HCT116 (cell line): Measurements from ENCODE around the gene AFDN.

Experiments used
- ATF3 ChIP-seq: IDR thresholded peaks from 2 replicates; pipeline ENCODE4 v1.6.1; 2012
- CTCF ChIP-seq, 3 experiments: fragments of 200-600 bp in 1 of 3; sonication (generic) in 1 of 3; IDR thresholded peaks in 2 of 3; conservative IDR thresholded peaks in 1 of 3; 2 replicates each; pipeline ENCODE4 v1.5.1; 2012 to 2017; ENCODE audit warnings: low read depth in 2 of 3, low read length in 2 of 3, antibody characterized with exemption in 1 of 3, borderline replicate concordance in 1 of 3, control low read depth in 1 of 3, mild to moderate bottlenecking in 1 of 3, mixed read lengths in 1 of 3, mixed run types in 1 of 3, moderate library complexity in 1 of 3; ENCODE audit not compliant: insufficient read depth in 1 of 3
- EZH2 ChIP-seq: fragments of 200-600 bp; sonication (generic); IDR thresholded peaks from 2 replicates; pipeline ENCODE4 v1.6.1; 2017; ENCODE audit warnings: antibody characterized with exemption, mixed run types
- POLR2A ChIP-seq: IDR thresholded peaks from 2 replicates; pipeline ENCODE4 v1.7.0; 2011; ENCODE audit warnings: borderline replicate concordance; ENCODE audit not compliant: insufficient read depth, insufficient read length; ENCODE audit errors: extremely low read depth

GRCh38 chr6:167930295-167930694 is 103.6 kb downstream of the AFDN start:
- TF ChIP-seq ATF3 (no peak), EZH2 (no peak), POLR2A (no peak), CTCF (IDR thresholded peaks at IDR 0.05 in 2 of 3, conservative IDR thresholded peaks at IDR 0.05 in 1 of 3; ENCODE audit: borderline replicate concordance in 1 of 3, insufficient read depth in 1 of 3, low read depth in 2 of 3, low read length in 2 of 3) (no peak)
